ENCODE results near the gene SCUBE3.

Gene SCUBE3

GRCh38 chr6:35209622-35210247 lies 4.0 kb upstream of the SCUBE3 start:
- Histone ChIP-seq H3K9ac (ENCODE audit: low read length) (no peak overlapping the region), H3K4me1 (ENCODE audit: insufficient read depth, low read length, severe bottlenecking) (no peaks in the 10 kb centered on the region), H3K9me2 (ENCODE audit: low read depth, low read length) (no peaks in the 10 kb centered on the region), H3K9me3 (ENCODE audit: low read length) (no peaks in the 10 kb centered on the region), H4K20me1 (ENCODE audit: insufficient read depth, low read length) (no peaks in the 10 kb centered on the region), H3K36me3 (ENCODE audit: insufficient read depth, low read length) (no peaks in the 10 kb centered on the region), H3F3A (ENCODE audit: insufficient read depth, low read length) (no peaks in the 10 kb centered on the region), H3K4me2 (ENCODE audit: low read length) (no peak overlapping the region), H3K4me3 (ENCODE audit: low read depth, low read length, poor library complexity, severe bottlenecking) (no peak overlapping the region), H2AFZ (ENCODE audit: low read length) (no peak overlapping the region), H3K27ac (ENCODE audit: low read depth, low read length, poor library complexity, severe bottlenecking) (no peak overlapping the region), H3K79me2 (ENCODE audit: insufficient read depth, low read length) (no peaks in the 10 kb centered on the region), H3K27me3 (ENCODE audit: insufficient read depth, low read length) (peaks cover 9% of the 10 kb centered on the region)
- no peak for TF ChIP-seq EZH2 (IDR thresholded peaks at IDR 0.05; ENCODE audit: borderline replicate concordance, low read length)
- no peak for TF ChIP-seq CTCF (IDR thresholded peaks at IDR 0.05; ENCODE audit: low read length)

DNA sequence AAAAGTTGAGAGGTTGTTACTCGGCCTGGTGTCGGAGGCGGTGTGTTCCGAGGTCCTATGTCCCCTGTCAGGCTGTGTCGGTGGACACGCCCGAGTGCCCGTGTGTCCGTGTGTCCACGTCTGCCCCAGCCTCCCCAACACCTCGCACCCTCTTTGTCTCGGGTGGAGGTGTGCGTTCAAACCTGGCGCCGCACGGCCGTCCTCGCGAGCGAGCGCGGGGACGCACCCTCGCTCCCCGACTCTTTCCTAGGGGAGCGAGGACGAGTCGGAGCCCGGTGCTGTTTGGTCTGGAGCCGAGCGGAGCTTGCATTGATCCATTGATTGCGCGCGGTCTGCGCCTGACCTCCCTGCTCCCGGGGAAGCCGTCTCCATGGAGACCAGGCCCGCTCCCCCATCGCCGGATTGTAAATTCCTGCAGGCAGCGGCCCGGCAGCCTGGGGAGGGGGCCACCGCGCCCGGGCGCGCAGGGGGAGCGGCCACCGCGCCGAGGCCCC lies 411 bp upstream of the SCUBE3 start:
- Histone ChIP-seq H3K9me3 (ENCODE audit: low read length) (no peaks in the 10 kb centered on the region), H3K27me3 (ENCODE audit: insufficient read depth, low read length) (peaks cover 9% of the 10 kb centered on the region), H3K79me2 (ENCODE audit: insufficient read depth, low read length) (no peaks in the 10 kb centered on the region), H3F3A (ENCODE audit: insufficient read depth, low read length) (no peaks in the 10 kb centered on the region), H3K27ac (ENCODE audit: low read depth, low read length, poor library complexity, severe bottlenecking) (no peak overlapping the region), H3K9me2 (ENCODE audit: low read depth, low read length) (no peaks in the 10 kb centered on the region), H3K36me3 (ENCODE audit: insufficient read depth, low read length) (no peaks in the 10 kb centered on the region), H2AFZ (ENCODE audit: low read length) (no peak overlapping the region), H3K4me2 (ENCODE audit: low read length) (no peak overlapping the region), H3K4me1 (ENCODE audit: insufficient read depth, low read length, severe bottlenecking) (no peaks in the 10 kb centered on the region), H3K4me3 (ENCODE audit: low read depth, low read length, poor library complexity, severe bottlenecking) (no peak overlapping the region), H3K9ac (ENCODE audit: low read length) (no peak overlapping the region), H4K20me1 (ENCODE audit: insufficient read depth, low read length) (no peaks in the 10 kb centered on the region)
- TF ChIP-seq CTCF (IDR thresholded peaks at IDR 0.05; ENCODE audit: low read length) (no peak), EZH2 (IDR thresholded peaks at IDR 0.05; ENCODE audit: borderline replicate concordance, low read length) (no peak)

DNA sequence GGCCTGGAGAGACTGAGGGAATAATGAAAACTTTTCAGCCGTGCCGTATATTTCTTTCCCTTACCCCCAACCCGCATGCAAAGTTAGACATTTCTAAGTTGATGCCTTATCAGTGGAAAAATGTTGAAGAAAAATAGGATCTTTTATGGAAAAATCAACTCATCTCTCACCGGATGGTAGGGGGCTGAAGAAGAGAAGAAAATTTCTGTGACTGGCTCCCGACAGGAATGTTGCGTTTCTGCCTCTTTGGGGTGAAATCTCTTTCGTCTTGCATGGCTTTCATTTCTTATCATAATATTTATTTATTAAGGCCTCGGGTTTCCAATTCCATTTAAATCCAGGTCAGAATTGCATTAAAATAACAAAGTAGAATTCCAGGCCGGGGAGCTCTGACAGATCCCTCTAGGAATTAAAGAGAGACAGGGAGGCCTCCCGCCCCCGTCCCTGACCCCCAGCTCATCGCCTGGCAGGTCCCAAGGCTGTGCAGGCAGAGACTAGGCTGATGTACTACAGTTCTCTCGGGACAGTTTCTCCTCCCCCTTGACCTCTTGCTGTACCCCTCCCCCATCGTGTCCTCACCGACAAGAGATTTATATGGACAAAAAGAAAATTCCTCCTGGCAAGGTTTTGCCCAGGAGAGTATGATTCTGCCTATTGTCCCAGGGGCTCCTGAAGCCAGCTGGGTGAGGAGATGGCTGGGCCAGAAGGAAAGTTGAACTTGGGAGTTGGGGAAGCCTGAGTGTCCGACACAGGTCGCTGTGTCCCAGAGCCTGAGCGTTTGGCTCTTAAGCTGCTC lies 1.3 kb downstream of the SCUBE3 start:
- Histone ChIP-seq H3F3A (ENCODE audit: insufficient read depth, low read length) (no peaks in the 10 kb centered on the region), H3K27ac (ENCODE audit: low read depth, low read length, poor library complexity, severe bottlenecking) (no peak overlapping the region), H3K9ac (ENCODE audit: low read length) (no peak overlapping the region), H3K27me3 (ENCODE audit: insufficient read depth, low read length) (peaks cover 9% of the 10 kb centered on the region), H3K4me1 (ENCODE audit: insufficient read depth, low read length, severe bottlenecking) (no peaks in the 10 kb centered on the region), H2AFZ (ENCODE audit: low read length) (no peak overlapping the region), H3K79me2 (ENCODE audit: insufficient read depth, low read length) (no peaks in the 10 kb centered on the region), H4K20me1 (ENCODE audit: insufficient read depth, low read length) (no peaks in the 10 kb centered on the region), H3K9me3 (ENCODE audit: low read length) (no peaks in the 10 kb centered on the region), H3K36me3 (ENCODE audit: insufficient read depth, low read length) (no peaks in the 10 kb centered on the region), H3K9me2 (ENCODE audit: low read depth, low read length) (no peaks in the 10 kb centered on the region), H3K4me2 (ENCODE audit: low read length) (no peak overlapping the region), H3K4me3 (ENCODE audit: low read depth, low read length, poor library complexity, severe bottlenecking) (no peak overlapping the region)
- TF ChIP-seq CTCF (IDR thresholded peaks at IDR 0.05; ENCODE audit: low read length) (no peak), EZH2 (IDR thresholded peaks at IDR 0.05; ENCODE audit: borderline replicate concordance, low read length) (no peak)
